ENCODE results near the gene NABP2.

The NABP2 gene

GRCh38 chr12:56258820-56259183 is 34.7 kb downstream of the NABP2 start:
- Histone ChIP-seq H3K9me2 (replicated peaks; ENCODE audit: insufficient read depth, low read length) (no peaks in the 10 kb centered on the region), H3K79me2 (ENCODE audit: insufficient read depth, low read length) (peaks cover 10% of the 10 kb centered on the region; the same call in 1 of the 2 replicates), H3K9ac (ENCODE audit: low read length) (peak overlapping the region; percentile 73), H3K36me3 (ENCODE audit: low read length) (no peaks in the 10 kb centered on the region), H4K20me1 (ENCODE audit: low read depth, low read length) (no peaks in the 10 kb centered on the region), H3K4me2 (ENCODE audit: low read depth, low read length, poor library complexity, severe bottlenecking) (peak overlapping the region; percentile 94), H3K9me3 (ENCODE audit: insufficient read depth, low read length) (no peaks in the 10 kb centered on the region), H2AFZ (ENCODE audit: low read depth, low read length, severe bottlenecking) (peak overlapping the region; percentile 99), H3K27me3 (ENCODE audit: low read length) (no peaks in the 10 kb centered on the region), H3K27ac (ENCODE audit: low read depth, low read length) (no peak overlapping the region), H3F3A (ENCODE audit: insufficient read depth) (peaks cover 3% of the 10 kb centered on the region; the same call in 1 of the 2 replicates), H3K4me3 (ENCODE audit: insufficient read depth, low read length, poor library complexity, severe bottlenecking) (peak overlapping the region; percentile 66)
- TF ChIP-seq CTCF (IDR thresholded peaks at IDR 0.05; ENCODE audit: insufficient read depth, low read length, poor library complexity, severe bottlenecking), result no peak
- TF ChIP-seq EZH2phosphoT487 (conservative IDR thresholded peaks at IDR 0.05; ENCODE audit: low read length), result no peak

- Histone ChIP-seq H3K9me2 (replicated peaks; ENCODE audit: insufficient read depth, low read length) (no peaks in the 10 kb centered on the region), H3K4me3 (ENCODE audit: insufficient read depth, low read length, poor library complexity, severe bottlenecking) (no peak overlapping the region), H4K20me1 (ENCODE audit: low read depth, low read length) (no peaks in the 10 kb centered on the region), H3K9ac (ENCODE audit: low read length) (no peak overlapping the region), H3F3A (ENCODE audit: insufficient read depth) (peaks cover 3% of the 10 kb centered on the region; the same call in 1 of the 2 replicates), H2AFZ (ENCODE audit: low read depth, low read length, severe bottlenecking) (no peak overlapping the region), H3K79me2 (ENCODE audit: insufficient read depth, low read length) (peaks cover 10% of the 10 kb centered on the region; the same call in 1 of the 2 replicates), H3K36me3 (ENCODE audit: low read length) (no peaks in the 10 kb centered on the region), H3K27ac (ENCODE audit: low read depth, low read length) (no peak overlapping the region), H3K9me3 (ENCODE audit: insufficient read depth, low read length) (no peaks in the 10 kb centered on the region), H3K4me2 (ENCODE audit: low read depth, low read length, poor library complexity, severe bottlenecking) (no peak overlapping the region), H3K27me3 (ENCODE audit: low read length) (no peaks in the 10 kb centered on the region)
- TF ChIP-seq CTCF (IDR thresholded peaks at IDR 0.05; ENCODE audit: insufficient read depth, low read length, poor library complexity, severe bottlenecking), result no peak
- TF ChIP-seq EZH2phosphoT487 (conservative IDR thresholded peaks at IDR 0.05; ENCODE audit: low read length), result no peak
These were observed 36.2 kb downstream of the NABP2 start for GRCh38 chr12:56260380-56260779.

- TF ChIP-seq EZH2phosphoT487 (conservative IDR thresholded peaks at IDR 0.05; ENCODE audit: low read length) (no peak), CTCF (IDR thresholded peaks at IDR 0.05; ENCODE audit: insufficient read depth, low read length, poor library complexity, severe bottlenecking) (no peak)
- no peaks in the 10 kb centered on the region for H3K36me3 ChIP-seq (ENCODE audit: low read length)
- H3K9ac ChIP-seq (ENCODE audit: low read length), result no peak overlapping the region
- no peaks in the 10 kb centered on the region for H3K9me3 ChIP-seq (ENCODE audit: insufficient read depth, low read length)
- H3K4me2 ChIP-seq (ENCODE audit: low read depth, low read length, poor library complexity, severe bottlenecking), result no peak overlapping the region
- no peak overlapping the region for H2AFZ ChIP-seq (ENCODE audit: low read depth, low read length, severe bottlenecking)
- peaks cover 3% of the 10 kb centered on the region; the same call in 1 of the 2 replicates for H3F3A ChIP-seq (ENCODE audit: insufficient read depth)
- H4K20me1 ChIP-seq (ENCODE audit: low read depth, low read length), result no peaks in the 10 kb centered on the region
- peaks cover 10% of the 10 kb centered on the region; the same call in 1 of the 2 replicates for H3K79me2 ChIP-seq (ENCODE audit: insufficient read depth, low read length)
- H3K27me3 ChIP-seq (ENCODE audit: low read length), result no peaks in the 10 kb centered on the region
- H3K27ac ChIP-seq (ENCODE audit: low read depth, low read length), result no peak overlapping the region
- H3K9me2 ChIP-seq (replicated peaks; ENCODE audit: insufficient read depth, low read length), result no peaks in the 10 kb centered on the region
- H3K4me3 ChIP-seq (ENCODE audit: insufficient read depth, low read length, poor library complexity, severe bottlenecking), result no peak overlapping the region
These were observed 36.8 kb downstream of the NABP2 start for GRCh38 chr12:56260921-56261320.
